Measurements from ENCODE around the gene EMILIN3.

The EMILIN3 gene

DNA sequence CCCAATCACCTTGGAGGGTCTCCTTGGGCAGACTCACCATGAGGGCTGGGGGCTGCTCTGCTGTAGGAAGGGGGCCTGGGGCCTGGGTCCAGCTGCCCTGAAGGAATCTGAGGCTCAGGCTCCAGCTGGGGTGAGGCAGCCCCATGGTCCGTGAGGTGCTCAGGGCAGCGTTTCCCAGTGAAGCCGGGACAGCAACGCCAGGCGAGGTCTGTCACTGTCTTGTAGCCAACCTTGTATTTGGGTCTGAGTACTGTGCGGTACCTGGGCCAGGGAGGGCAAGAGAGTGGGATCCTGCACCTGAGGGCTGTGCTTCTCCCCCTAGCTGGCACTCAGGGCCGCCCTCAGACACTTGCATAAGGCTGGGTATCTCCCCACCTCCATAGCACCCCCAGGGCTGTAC is 3.0 kb downstream of the EMILIN3 start:
- no peak for ATAC-seq (ENCODE audit: insufficient read depth, low read depth)

DNA sequence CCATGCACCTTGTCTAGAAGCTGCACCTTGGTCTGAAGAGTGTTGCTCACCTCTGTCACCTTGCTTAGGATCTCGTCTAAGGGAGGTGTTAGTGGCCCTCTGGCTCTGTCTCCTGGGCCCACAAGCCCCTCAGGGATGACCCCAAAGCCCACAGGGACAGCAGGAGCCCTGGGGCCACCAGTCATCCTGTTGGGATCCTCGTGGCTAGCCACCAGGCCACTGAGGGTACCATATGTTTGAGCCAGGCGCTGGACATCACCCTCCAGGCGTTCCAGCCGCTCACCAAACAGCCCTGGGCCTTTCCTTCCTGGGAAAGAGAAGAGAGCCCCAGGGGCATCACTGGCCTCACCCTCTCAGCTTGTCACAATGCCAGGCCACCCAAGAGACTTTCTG is 3.9 kb downstream of the EMILIN3 start:
- H3K9ac ChIP-seq (ENCODE audit: low read depth, low read length): no peak overlapping the region
- no peak overlapping the region for H3K4me3 ChIP-seq (ENCODE audit: low read depth in 1 of 2, low read length in 2 of 2)
- no peak overlapping the region for H3K27ac ChIP-seq (ENCODE audit: low read length)
- H3K4me2 ChIP-seq (ENCODE audit: insufficient read depth, low read length): no peak overlapping the region
- DNase-seq (no peak), ATAC-seq (ENCODE audit: insufficient read depth, low read depth) (no peak)
- no peaks in the 10 kb centered on the region for H3K9me3 ChIP-seq (ENCODE audit: insufficient read depth, low read length, severe bottlenecking)
- no peaks in the 10 kb centered on the region for H3K27me3 ChIP-seq (ENCODE audit: insufficient read depth, low read length, poor library complexity)
- no peaks in the 10 kb centered on the region for H3K36me3 ChIP-seq (ENCODE audit: insufficient read depth, low read length)
- TF ChIP-seq EZH2 (IDR thresholded peaks at IDR 0.05; ENCODE audit: borderline replicate concordance, low read depth, low read length, severe bottlenecking): no peak
- TF ChIP-seq, protein P1, sequence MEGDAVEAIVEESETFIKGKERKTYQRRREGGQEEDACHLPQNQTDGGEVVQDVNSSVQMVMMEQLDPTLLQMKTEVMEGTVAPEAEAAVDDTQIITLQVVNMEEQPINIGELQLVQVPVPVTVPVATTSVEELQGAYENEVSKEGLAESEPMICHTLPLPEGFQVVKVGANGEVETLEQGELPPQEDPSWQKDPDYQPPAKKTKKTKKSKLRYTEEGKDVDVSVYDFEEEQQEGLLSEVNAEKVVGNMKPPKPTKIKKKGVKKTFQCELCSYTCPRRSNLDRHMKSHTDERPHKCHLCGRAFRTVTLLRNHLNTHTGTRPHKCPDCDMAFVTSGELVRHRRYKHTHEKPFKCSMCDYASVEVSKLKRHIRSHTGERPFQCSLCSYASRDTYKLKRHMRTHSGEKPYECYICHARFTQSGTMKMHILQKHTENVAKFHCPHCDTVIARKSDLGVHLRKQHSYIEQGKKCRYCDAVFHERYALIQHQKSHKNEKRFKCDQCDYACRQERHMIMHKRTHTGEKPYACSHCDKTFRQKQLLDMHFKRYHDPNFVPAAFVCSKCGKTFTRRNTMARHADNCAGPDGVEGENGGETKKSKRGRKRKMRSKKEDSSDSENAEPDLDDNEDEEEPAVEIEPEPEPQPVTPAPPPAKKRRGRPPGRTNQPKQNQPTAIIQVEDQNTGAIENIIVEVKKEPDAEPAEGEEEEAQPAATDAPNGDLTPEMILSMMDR (IDR thresholded peaks at IDR 0.05; ENCODE audit: borderline replicate concordance, extremely low read depth, low read length, poor library complexity, severe bottlenecking): no peak
- peaks cover 5% of the 10 kb centered on the region; the same call in 1 of the 2 replicates for H4K20me1 ChIP-seq (ENCODE audit: insufficient read depth, low read length)
- H2AFZ ChIP-seq (ENCODE audit: low read depth, low read length): no peak overlapping the region
- H3K4me1 ChIP-seq (ENCODE audit: insufficient read depth, low read length): no peaks in the 10 kb centered on the region
- no peaks in the 10 kb centered on the region for H3K79me2 ChIP-seq (ENCODE audit: insufficient read depth, low read length)

More for the DNA sequence above, 3.0 kb downstream of the EMILIN3 start:
- no peak overlapping the region for H3K9ac ChIP-seq (ENCODE audit: low read depth, low read length)
- no peaks in the 10 kb centered on the region for H3K27me3 ChIP-seq (ENCODE audit: insufficient read depth, low read length, poor library complexity)
- H3K4me2 ChIP-seq (ENCODE audit: insufficient read depth, low read length): no peak overlapping the region
- no peak overlapping the region for H2AFZ ChIP-seq (ENCODE audit: low read depth, low read length)
- no peak for DNase-seq
- peaks cover 3% of the 10 kb centered on the region; the same call in 1 of the 2 replicates for H4K20me1 ChIP-seq (ENCODE audit: insufficient read depth, low read length)
- no peak for TF ChIP-seq EZH2 (IDR thresholded peaks at IDR 0.05; ENCODE audit: borderline replicate concordance, low read depth, low read length, severe bottlenecking)
- TF ChIP-seq, protein P1 (IDR thresholded peaks at IDR 0.05; ENCODE audit: borderline replicate concordance, extremely low read depth, low read length, poor library complexity, severe bottlenecking): no peak
- no peaks in the 10 kb centered on the region for H3K79me2 ChIP-seq (ENCODE audit: insufficient read depth, low read length)
- no peaks in the 10 kb centered on the region for H3K4me1 ChIP-seq (ENCODE audit: insufficient read depth, low read length)
- H3K9me3 ChIP-seq (ENCODE audit: insufficient read depth, low read length, severe bottlenecking): no peaks in the 10 kb centered on the region
- no peaks in the 10 kb centered on the region for H3K36me3 ChIP-seq (ENCODE audit: insufficient read depth, low read length)
- no peak overlapping the region for H3K27ac ChIP-seq (ENCODE audit: low read length)
- H3K4me3 ChIP-seq (ENCODE audit: low read depth in 1 of 2, low read length in 2 of 2): no peak overlapping the region

DNA sequence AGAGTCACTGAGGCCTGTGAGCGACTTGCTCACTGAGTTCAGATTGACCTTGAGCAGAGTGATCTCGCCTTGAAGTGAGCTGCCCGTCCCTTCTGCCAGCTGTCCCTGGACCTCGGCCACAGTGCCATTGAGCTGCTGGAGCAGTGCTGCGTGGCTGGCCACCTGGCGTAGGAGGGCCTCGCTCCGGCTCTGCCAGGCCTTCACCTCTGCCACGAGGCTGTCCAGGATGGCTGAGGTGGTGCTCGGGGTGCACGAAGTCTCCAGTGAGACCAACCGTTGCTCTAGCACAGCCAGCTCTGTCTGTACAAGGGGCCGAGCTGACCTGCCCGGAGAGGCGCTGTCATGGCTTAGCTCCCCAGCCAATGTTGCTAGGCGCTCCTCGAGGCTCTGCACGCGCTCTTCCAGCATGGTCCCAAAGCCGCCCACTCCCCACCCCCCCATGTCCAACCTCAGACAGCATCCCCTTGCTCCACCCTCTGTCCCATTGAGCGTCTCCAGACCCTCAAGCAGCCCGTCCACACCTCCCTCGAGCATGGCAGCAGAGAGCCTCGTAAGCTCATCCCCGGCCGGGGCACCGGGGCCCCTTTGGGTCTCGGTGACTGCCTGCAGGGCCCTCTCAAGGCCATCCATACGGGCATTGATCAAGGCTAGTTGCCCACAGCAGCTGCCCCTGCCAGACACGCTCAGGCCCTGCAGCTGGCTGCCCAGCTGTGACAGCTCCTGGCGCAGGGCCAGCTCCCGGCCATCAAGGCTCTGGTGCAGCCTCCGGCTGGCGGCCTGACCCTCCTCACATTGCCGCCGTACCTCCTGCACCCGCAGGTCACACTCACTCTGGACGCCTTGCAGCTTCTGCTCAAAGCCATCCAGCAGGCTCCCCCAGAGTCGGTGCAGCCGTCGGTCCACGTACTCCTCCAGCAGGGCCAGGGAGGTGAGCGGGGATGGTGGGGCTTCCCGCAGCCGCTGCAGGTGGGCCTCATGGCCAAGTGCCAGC is 4.6 kb downstream of the EMILIN3 start:
- Histone ChIP-seq H3K4me2 (ENCODE audit: insufficient read depth, low read length) (no peak overlapping the region), H4K20me1 (ENCODE audit: insufficient read depth, low read length) (peaks cover 5% of the 10 kb centered on the region; the same call in 1 of the 2 replicates), H3K27me3 (ENCODE audit: insufficient read depth, low read length, poor library complexity) (no peaks in the 10 kb centered on the region), H3K79me2 (ENCODE audit: insufficient read depth, low read length) (no peaks in the 10 kb centered on the region), H3K9me3 (ENCODE audit: insufficient read depth, low read length, severe bottlenecking) (no peaks in the 10 kb centered on the region), H3K27ac (ENCODE audit: low read length) (no peak overlapping the region), H3K9ac (ENCODE audit: low read depth, low read length) (no peak overlapping the region), H3K36me3 (ENCODE audit: insufficient read depth, low read length) (no peaks in the 10 kb centered on the region), H2AFZ (ENCODE audit: low read depth, low read length) (no peak overlapping the region), H3K4me3 (ENCODE audit: low read depth in 1 of 2, low read length in 2 of 2) (no peak overlapping the region), H3K4me1 (ENCODE audit: insufficient read depth, low read length) (no peaks in the 10 kb centered on the region)
- TF ChIP-seq, protein P1 (IDR thresholded peaks at IDR 0.05; ENCODE audit: borderline replicate concordance, extremely low read depth, low read length, poor library complexity, severe bottlenecking): no peak
- no peak for DNase-seq
- ATAC-seq (ENCODE audit: insufficient read depth, low read depth): no peak

All from DND-41 (cell line).